Muscle of leg (tissue), 11 donors: ENCODE data around the gene TLR9. TPM values are rescaled to one million over a fixed set of nuclear protein-coding genes. Genes with fewer than 3 reads are reported as not detected.

Experiments used
- DNase-seq: peaks from one replicate; pipeline ENCODE4 v3.0.0; 2013
- H3K27ac ChIP-seq: one replicate; pipeline ENCODE4 v1.5.1; 2013; ENCODE audit warnings: mild to moderate bottlenecking, low read length, control low read depth
- H3K27me3 ChIP-seq: one replicate; pipeline ENCODE4 v1.6.1; 2013; ENCODE audit warnings: low read length; ENCODE audit not compliant: control insufficient read depth, insufficient read depth
- H3K36me3 ChIP-seq: one replicate; pipeline ENCODE4 v1.6.1; 2013; ENCODE audit warnings: low read length; ENCODE audit not compliant: control insufficient read depth, insufficient read depth
- H3K4me1 ChIP-seq: one replicate; pipeline ENCODE4 v1.6.1; 2013; ENCODE audit warnings: low read length; ENCODE audit not compliant: control insufficient read depth, insufficient read depth
- H3K4me3 ChIP-seq: one replicate; pipeline ENCODE4 v1.5.1; 2013; ENCODE audit warnings: low read length, control low read depth
- H3K9me3 ChIP-seq: replicated peaks from 2 replicates; pipeline ENCODE4 v1.6.1; 2013; ENCODE audit warnings: low read depth, low read length; ENCODE audit not compliant: control insufficient read depth
- WGBS: methylation state at CpG from one replicate; pipeline ENCODE4 v1.1.5; 2013; ENCODE audit warnings: missing lambda C conversion rate; ENCODE audit not compliant: insufficient coverage; 5-methylcytosine and 5-hydroxymethylcytosine counted together
- polyA plus RNA-seq, 8 donors: library from polyadenylated mRNA; unstranded; fragments of 120-200 nt; gene quantifications; one replicate each; pipeline versions ENCODE4 v1.2.1 to v1.2.3, GENCODE V29; 2013; ENCODE audit warnings: inconsistent platforms in 1 of 8, low replicate concordance in 1 of 8; ENCODE audit not compliant: insufficient read length in 8 of 8, insufficient read depth in 1 of 8
- total RNA-seq: library from RNA; stranded (reverse); fragments of 120-200 nt; gene quantifications from one replicate; pipeline ENCODE4 v1.2.4, GENCODE V29; 2013

Gene TLR9
- total and polyA plus RNA-seq, 9 donors = 0.09 to 0.21 (median 0.15) TPM; not detected in 1

DNA sequence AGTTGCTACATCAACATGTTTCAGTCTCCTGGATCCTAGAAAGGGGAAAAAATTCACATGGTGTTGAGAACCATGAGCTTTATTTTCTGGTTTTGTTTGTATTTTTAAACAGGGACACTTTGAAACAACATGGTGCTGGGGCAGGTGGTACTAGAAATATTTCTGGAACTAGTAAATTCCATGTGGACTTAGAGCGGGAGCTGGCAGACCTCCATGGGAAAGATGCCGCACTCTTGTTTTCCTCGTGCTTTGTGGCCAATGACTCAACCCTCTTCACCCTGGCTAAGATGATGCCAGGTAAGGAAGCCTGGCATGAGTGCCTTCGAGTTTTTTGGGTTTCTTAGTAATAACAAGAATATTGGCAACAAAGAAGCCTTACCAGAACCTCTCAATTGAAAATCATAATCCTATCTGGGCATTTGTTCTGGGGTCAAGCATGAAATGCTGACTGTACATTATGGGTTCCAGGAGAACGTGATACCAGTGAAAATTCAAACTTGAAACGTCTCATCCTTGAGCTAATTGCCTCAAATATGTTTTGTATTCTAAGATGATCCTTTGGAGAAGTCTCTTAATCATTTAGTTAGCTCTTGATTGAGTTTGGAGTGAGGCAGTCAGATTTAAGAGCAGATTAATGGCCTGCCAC, 19.6 kb downstream of the TLR9 start:
- Histone ChIP-seq H3K27ac (no peak overlapping the region), H3K4me1 (no peaks in the 10 kb centered on the region), H3K9me3 (no peaks in the 10 kb centered on the region), H3K4me3 (no peak overlapping the region), H3K27me3 (no peaks in the 10 kb centered on the region), H3K36me3 (peaks cover 91% of the 10 kb centered on the region)
- 83% methylated on average over 1 of the region's 6 CpGs for WGBS
- DNase-seq = no peak

DNA sequence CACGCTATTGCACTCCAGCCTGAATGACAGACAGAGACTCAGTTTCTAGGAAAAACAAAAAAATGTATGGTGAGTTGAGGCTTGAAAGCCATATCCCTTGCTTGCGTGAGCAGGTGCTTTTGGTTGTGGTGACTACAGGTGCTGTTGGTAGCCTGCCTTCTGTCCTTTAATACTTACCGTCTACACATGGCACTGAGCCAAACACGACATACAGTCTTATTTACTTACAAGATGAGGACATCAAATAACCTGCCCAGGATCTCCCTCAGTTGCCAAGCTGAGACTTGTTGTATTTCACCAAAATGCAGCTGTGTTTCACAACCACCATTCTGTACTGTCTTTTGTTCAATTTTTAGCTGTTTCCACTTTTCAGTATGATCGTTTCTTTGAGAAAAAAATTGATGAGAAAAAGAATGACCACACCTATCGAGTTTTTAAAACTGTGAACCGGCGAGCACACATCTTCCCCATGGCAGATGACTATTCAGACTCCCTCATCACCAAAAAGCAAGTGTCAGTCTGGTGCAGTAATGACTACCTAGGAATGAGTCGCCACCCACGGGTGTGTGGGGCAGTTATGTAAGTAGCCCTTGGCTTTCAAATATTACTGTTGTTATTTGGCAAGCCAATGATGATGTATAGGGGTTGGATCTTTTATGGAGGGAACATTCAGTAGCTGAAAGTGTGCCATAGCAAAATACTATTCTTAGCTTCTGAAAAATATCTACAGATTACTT, 20.9 kb downstream of the TLR9 start:
- Histone ChIP-seq H3K4me1 (no peaks in the 10 kb centered on the region), H3K27me3 (no peaks in the 10 kb centered on the region), H3K27ac (no peak overlapping the region), H3K9me3 (no peaks in the 10 kb centered on the region), H3K36me3 (peaks cover 79% of the 10 kb centered on the region), H3K4me3 (no peak overlapping the region)
- DNase-seq = no peak
- WGBS = 75% methylated on average over 3 of the region's 10 CpGs

- Histone ChIP-seq H3K9me3 (no peaks in the 10 kb centered on the region), H3K27ac (no peak overlapping the region), H3K4me1 (peaks cover 7% of the 10 kb centered on the region), H3K36me3 (peaks cover 76% of the 10 kb centered on the region), H3K4me3 (no peak overlapping the region), H3K27me3 (no peaks in the 10 kb centered on the region)
- DNase-seq = no peak
- no CpG with 5 or more reads among the region's 1 CpG for WGBS
These were observed 21.7 kb downstream of the TLR9 start for GRCh38 chr3:52203701-52204100.

- H3K4me1 ChIP-seq = peaks cover 13% of the 10 kb centered on the region
- H3K27me3 ChIP-seq = no peaks in the 10 kb centered on the region
- 88% methylated on average over 1 of the region's 4 CpGs for WGBS
- DNase-seq = peak; percentile 44
- H3K36me3 ChIP-seq = peaks cover 65% of the 10 kb centered on the region
- no peak overlapping the region for H3K27ac ChIP-seq
- no peaks in the 10 kb centered on the region for H3K9me3 ChIP-seq
- no peak overlapping the region for H3K4me3 ChIP-seq
These were observed 22.9 kb downstream of the TLR9 start for GRCh38 chr3:52202384-52203077.

GRCh38 chr3:52200981-52201679, 24.3 kb downstream of the TLR9 start:
- peaks cover 22% of the 10 kb centered on the region for H3K4me1 ChIP-seq
- no peaks in the 10 kb centered on the region for H3K9me3 ChIP-seq
- 100% methylated on average over 1 of the region's 5 CpGs for WGBS
- H3K36me3 ChIP-seq = peaks cover 55% of the 10 kb centered on the region
- no peak for DNase-seq
- H3K4me3 ChIP-seq = no peak overlapping the region
- H3K27me3 ChIP-seq = no peaks in the 10 kb centered on the region
- no peak overlapping the region for H3K27ac ChIP-seq

DNA sequence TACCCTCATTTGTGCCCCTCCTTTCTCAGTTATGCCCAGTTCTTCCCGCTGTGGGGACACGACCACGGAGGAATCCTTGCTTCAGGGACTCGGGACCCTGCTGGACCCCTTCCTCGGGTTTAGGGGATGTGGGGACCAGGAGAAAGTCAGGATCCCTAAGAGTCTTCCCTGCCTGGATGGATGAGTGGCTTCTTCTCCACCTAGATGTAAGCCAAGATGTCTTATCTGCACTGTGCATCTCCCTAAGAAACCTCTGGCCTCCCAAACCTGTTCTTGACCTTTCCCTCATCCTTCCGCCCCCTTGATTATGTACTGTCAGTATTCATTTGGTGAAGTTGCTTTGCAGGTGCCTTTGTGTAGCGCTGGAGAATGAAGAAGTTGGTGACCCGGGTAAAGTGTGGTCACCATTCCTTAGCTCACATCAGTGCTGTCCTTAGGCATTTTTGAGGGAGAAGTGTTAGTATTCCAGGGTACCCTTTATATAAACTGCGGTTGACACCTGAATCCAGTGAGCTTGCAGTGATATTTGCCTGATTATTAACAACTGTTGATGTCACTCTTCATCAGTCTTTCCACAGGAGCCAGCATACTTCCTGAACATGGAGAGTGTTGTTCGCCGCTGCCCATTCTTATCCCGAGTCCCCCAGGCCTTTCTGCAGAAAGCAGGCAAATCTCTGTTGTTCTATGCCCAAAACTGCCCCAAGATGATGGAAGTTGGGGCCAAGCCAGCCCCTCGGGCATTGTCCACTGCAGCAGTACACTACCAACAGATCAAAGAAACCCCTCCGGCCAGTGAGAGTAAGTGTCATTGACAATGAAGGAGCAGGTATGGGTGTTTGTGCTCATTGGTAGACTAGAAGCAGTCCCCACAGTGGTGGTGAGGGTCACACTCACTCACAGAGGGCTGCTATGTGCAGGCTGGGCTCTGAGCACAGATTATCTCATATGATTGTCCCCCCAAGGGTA, 26.5 kb downstream of the TLR9 start:
- 79% methylated on average over 4 of the region's 14 CpGs for WGBS
- peak overlapping the region; percentile 20 for H3K27ac ChIP-seq
- H3K36me3 ChIP-seq = peaks cover 34% of the 10 kb centered on the region
- no peaks in the 10 kb centered on the region for H3K27me3 ChIP-seq
- DNase-seq = no peak
- peak overlapping the region; percentile 91 for H3K4me3 ChIP-seq
- peaks cover 25% of the 10 kb centered on the region for H3K4me1 ChIP-seq
- no peaks in the 10 kb centered on the region for H3K9me3 ChIP-seq

DNA sequence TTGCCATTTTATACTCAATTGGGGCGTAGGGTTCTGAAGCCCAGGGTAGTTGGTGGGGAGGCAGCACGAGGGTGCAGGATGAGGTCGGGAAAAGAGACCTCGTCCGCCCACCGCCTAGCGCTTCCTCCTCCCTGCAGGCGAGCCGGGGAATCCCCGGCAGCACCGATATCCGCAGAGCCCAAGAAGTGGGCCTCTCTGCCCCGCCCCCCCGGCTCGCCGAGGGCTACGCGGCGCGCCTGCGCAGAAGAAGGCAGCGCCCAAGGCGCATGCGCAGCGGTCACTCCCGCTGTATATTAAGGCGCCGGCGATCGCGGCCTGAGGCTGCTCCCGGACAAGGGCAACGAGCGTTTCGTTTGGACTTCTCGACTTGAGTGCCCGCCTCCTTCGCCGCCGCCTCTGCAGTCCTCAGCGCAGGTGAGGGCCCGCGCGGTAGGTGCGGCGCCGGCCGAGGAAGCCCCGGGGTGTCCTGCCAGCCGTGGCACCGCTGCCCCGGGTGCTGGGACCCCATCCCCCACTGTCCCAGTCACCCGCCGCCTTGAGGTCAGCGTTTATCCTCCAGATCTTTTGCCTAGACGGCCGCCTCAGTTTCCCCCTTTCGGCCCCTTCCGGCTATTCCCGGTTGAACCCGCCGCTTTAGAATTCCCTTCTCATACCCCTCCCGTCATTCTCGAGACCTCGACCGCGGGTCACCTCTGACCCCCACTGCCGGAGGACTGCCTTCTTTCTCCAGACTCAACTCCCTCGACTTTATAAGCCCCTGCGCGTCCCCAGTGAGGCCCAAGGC, 27.4 kb downstream of the TLR9 start, which contains the start of gene ALAS1:
TSS of gene ALAS1 (plus strand) at position 319 of the 784 bp plus-strand sequence. CDS start 1,082 bp downstream, outside the sequence.
- WGBS = under 1% methylated on average over 68 of the region's 71 CpGs
- H3K4me1 ChIP-seq = peaks cover 26% of the 10 kb centered on the region

DNA sequence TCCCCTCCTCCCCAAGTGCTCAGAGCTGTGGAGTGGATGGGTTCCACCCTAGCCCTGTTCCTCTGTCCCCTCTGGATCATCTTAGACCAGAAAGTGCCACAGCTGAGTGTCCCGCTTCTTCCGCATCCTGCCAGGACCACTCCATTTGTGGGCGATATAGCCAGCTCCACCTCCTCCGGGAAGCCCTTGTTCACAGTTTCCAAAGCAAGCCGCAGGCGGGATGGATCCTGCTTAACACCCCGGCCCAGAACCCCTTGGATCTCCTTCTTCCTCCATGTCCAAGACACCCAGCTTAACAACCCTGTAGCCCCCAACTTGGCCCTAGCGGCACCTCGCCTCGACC, 28.0 kb downstream of the TLR9 start:
- H3K36me3 ChIP-seq = peaks cover 20% of the 10 kb centered on the region
- H3K4me3 ChIP-seq = peak overlapping the region; percentile 91
- DNase-seq = no peak
- WGBS = 63% methylated on average over 7 of the region's 10 CpGs
- peaks cover 32% of the 10 kb centered on the region for H3K4me1 ChIP-seq
- H3K27me3 ChIP-seq = no peaks in the 10 kb centered on the region
- H3K27ac ChIP-seq = peak overlapping the region; percentile 77
- H3K9me3 ChIP-seq = no peaks in the 10 kb centered on the region

More for the DNA sequence above, 27.4 kb downstream of the TLR9 start, which contains the start of gene ALAS1:
- no peaks in the 10 kb centered on the region for H3K9me3 ChIP-seq
- no peaks in the 10 kb centered on the region for H3K27me3 ChIP-seq
- DNase-seq = peak; percentile 96
- H3K36me3 ChIP-seq = peaks cover 25% of the 10 kb centered on the region
- H3K27ac ChIP-seq = peak within 1 kb of the TSS; percentile 77
- peak within 1 kb of the TSS; percentile 91 for H3K4me3 ChIP-seq
